BE2C (cell line): Measurements from ENCODE around the gene MEIS2.

ENCODE experiments used
- DNase-seq: peaks from one replicate; pipeline ENCODE4 v3.0.0-alpha.2; 2020
- H3K27me3 ChIP-seq: fragments of 250-450 bp; sonication (Bioruptor Pico); 2 replicates; pipeline ENCODE4 v1.5.1; 2020; ENCODE audit warnings: mild to moderate bottlenecking
- H3K36me3 ChIP-seq: fragments of 250-450 bp; sonication (Bioruptor Pico); 2 replicates; pipeline ENCODE4 v1.5.1; 2020; ENCODE audit warnings: mild to moderate bottlenecking
- H3K4me1 ChIP-seq: fragments of 250-450 bp; sonication (Bioruptor Pico); 2 replicates; pipeline ENCODE4 v1.5.1; 2020
- H3K4me3 ChIP-seq: 2 replicates; pipeline ENCODE4 v1.5.1; 2011; ENCODE audit warnings: low read depth, low read length
- H3K9me3 ChIP-seq: fragments of 250-450 bp; sonication (Bioruptor Pico); 2 replicates; pipeline ENCODE4 v1.5.1; 2020
- TF ChIP-seq, protein P1 (sequence below): IDR thresholded peaks from 2 replicates; pipeline ENCODE4 v1.5.1; 2012; ENCODE audit warnings: mild to moderate bottlenecking, low read depth, low read length

Gene MEIS2

DNA sequence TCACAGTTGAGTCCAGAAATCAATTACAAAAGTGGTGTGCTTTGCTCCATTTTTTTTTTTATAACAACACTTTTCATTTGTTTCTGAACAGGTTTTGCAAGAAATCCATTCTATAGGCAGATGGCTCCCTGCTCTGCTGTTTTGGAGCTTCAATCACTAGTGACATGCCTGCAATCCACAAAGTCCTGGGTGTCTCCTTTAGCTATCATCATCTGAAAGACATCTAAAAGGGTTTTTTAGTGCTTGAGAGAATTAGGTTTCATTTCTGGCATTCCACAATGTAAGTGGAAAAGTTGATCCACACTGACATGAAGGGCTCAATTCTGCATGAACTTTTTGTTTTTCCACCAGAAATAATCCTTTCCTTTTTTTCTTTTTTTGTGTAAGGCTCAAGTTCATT, 24.0 kb upstream of the MEIS2 start:
- TF ChIP-seq, protein P1, sequence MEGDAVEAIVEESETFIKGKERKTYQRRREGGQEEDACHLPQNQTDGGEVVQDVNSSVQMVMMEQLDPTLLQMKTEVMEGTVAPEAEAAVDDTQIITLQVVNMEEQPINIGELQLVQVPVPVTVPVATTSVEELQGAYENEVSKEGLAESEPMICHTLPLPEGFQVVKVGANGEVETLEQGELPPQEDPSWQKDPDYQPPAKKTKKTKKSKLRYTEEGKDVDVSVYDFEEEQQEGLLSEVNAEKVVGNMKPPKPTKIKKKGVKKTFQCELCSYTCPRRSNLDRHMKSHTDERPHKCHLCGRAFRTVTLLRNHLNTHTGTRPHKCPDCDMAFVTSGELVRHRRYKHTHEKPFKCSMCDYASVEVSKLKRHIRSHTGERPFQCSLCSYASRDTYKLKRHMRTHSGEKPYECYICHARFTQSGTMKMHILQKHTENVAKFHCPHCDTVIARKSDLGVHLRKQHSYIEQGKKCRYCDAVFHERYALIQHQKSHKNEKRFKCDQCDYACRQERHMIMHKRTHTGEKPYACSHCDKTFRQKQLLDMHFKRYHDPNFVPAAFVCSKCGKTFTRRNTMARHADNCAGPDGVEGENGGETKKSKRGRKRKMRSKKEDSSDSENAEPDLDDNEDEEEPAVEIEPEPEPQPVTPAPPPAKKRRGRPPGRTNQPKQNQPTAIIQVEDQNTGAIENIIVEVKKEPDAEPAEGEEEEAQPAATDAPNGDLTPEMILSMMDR, result no peak
- H3K36me3 ChIP-seq, result no peaks in the 10 kb centered on the region
- peaks cover 25% of the 10 kb centered on the region for H3K4me1 ChIP-seq
- H3K27me3 ChIP-seq, result no peaks in the 10 kb centered on the region
- no peak overlapping the region for H3K4me3 ChIP-seq
- H3K9me3 ChIP-seq, result no peaks in the 10 kb centered on the region
- DNase-seq, result no peak

DNA sequence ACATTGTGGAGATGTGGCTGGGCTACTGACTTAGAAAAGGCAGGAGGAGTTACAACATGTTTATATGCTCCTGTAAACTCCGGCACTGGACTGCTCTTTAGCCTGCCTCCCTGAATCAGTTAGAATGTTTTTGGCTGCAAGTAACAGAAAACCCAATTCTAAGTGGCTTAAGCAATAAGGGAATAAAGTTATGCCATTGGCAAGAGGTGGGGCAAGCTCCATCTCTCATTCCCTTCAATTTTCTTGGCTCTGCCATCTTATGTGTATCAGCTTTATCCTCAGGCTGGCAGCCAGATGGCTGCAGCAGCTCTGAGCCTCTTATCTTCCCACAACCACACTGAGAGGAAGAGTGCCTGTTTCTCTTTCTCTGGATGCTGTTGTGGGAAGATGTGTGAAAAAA, 22.4 kb upstream of the MEIS2 start:
- TF ChIP-seq, protein P1, result peak; percentile 21; the same call in 1 of the 2 replicates
- H3K4me1 ChIP-seq, result peaks cover 25% of the 10 kb centered on the region
- H3K27me3 ChIP-seq, result no peaks in the 10 kb centered on the region
- H3K9me3 ChIP-seq, result no peaks in the 10 kb centered on the region
- no peaks in the 10 kb centered on the region for H3K36me3 ChIP-seq
- DNase-seq, result peak; percentile 48
- no peak overlapping the region for H3K4me3 ChIP-seq

GRCh38 chr15:37121492-37121891, 21.1 kb upstream of the MEIS2 start:
- Histone ChIP-seq H3K27me3 (no peaks in the 10 kb centered on the region), H3K4me3 (no peak overlapping the region), H3K36me3 (no peaks in the 10 kb centered on the region), H3K9me3 (no peaks in the 10 kb centered on the region), H3K4me1 (peaks cover 25% of the 10 kb centered on the region)
- no peak for DNase-seq
- TF ChIP-seq, protein P1, result no peak

GRCh38 chr15:37117030-37117429, 16.7 kb upstream of the MEIS2 start:
- Histone ChIP-seq H3K4me3 (no peak overlapping the region), H3K9me3 (no peaks in the 10 kb centered on the region), H3K4me1 (peaks cover 5% of the 10 kb centered on the region), H3K27me3 (no peaks in the 10 kb centered on the region), H3K36me3 (no peaks in the 10 kb centered on the region)
- TF ChIP-seq, protein P1, result no peak
- no peak for DNase-seq

- no peak overlapping the region for H3K4me3 ChIP-seq
- H3K9me3 ChIP-seq, result no peaks in the 10 kb centered on the region
- H3K4me1 ChIP-seq, result peaks cover 8% of the 10 kb centered on the region
- H3K36me3 ChIP-seq, result no peaks in the 10 kb centered on the region
- TF ChIP-seq, protein P1, result no peak
- no peaks in the 10 kb centered on the region for H3K27me3 ChIP-seq
- no peak for DNase-seq
Observed at GRCh38 chr15:37115538-37115937, 15.2 kb upstream of the MEIS2 start.

DNA sequence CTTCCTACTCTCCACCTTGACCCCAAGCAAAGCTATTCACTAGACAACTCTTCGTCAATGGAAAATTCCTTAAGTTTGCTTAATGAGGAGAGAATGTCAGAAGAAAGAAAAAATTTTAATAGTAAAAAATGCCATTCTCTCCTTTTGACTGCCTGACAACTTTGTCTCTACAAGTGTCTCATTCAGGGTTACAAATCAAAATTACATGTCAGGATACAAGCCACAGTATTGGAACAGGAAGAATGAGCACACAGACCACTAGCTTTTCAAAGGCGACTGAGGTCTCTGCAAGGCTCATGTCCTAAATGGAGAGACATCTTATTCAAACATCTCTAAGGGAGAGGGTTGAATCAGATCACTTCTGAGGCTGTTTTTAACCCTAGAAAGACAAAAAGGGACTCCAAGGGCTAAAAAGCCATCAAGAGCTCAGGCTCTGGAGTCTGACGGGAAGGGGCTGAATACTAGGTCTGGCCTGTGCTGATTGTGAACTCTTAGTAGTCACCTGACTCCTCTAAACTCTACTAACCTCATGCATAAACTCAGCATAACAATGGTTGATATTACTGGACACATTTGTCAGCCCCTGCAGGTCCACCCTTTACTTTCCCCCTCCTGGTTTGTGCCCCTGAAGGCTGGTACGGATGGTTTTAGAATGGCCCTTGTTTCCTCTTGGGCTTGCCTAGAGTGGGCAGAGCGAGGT, 12.8 kb upstream of the MEIS2 start:
- Histone ChIP-seq H3K4me1 (peaks cover 14% of the 10 kb centered on the region), H3K27me3 (no peaks in the 10 kb centered on the region), H3K36me3 (no peaks in the 10 kb centered on the region), H3K9me3 (no peaks in the 10 kb centered on the region), H3K4me3 (no peak overlapping the region)
- no peak for DNase-seq
- TF ChIP-seq, protein P1, result no peak
